H9 (cell line): Measurements from ENCODE around the gene KCNMA1. TPM values are rescaled to one million over a fixed set of nuclear protein-coding genes. Genes with fewer than 3 reads are reported as not detected.

Experiments
- DNase-seq: peaks from one replicate; pipeline ENCODE4 v3.0.0-alpha.2; 2017
- H2AFZ ChIP-seq: one replicate; pipeline ENCODE4 v1.6.1; 2013; ENCODE audit warnings: mild to moderate bottlenecking, low read length, control low read depth, moderate library complexity
- H2AK5ac ChIP-seq: 2 replicates; pipeline ENCODE4 v1.6.1; 2013; ENCODE audit warnings: low read length, control low read depth, mixed read lengths; ENCODE audit not compliant: insufficient read length
- H2BK120ac ChIP-seq: one replicate; pipeline ENCODE4 v1.6.1; 2013; ENCODE audit warnings: low read depth, mild to moderate bottlenecking, low read length, control low read depth, inconsistent platforms; ENCODE audit not compliant: poor library complexity, severe bottlenecking
- H2BK12ac ChIP-seq: 2 replicates; pipeline ENCODE4 v1.6.1; 2013; ENCODE audit warnings: low read length, control low read depth, mixed read lengths, low read depth; ENCODE audit not compliant: insufficient read length
- H2BK15ac ChIP-seq: 2 replicates; pipeline ENCODE4 v1.6.1; 2013; ENCODE audit warnings: low read depth, low read length, control low read depth
- H2BK20ac ChIP-seq: one replicate; pipeline ENCODE4 v1.6.1; 2013; ENCODE audit warnings: low read depth, mild to moderate bottlenecking, low read length, control low read depth, inconsistent platforms; ENCODE audit not compliant: poor library complexity, severe bottlenecking
- H2BK5ac ChIP-seq: 2 replicates; pipeline ENCODE4 v1.6.1; 2013; ENCODE audit warnings: low read length, control low read depth, mixed read lengths; ENCODE audit not compliant: insufficient read length
- H3K14ac ChIP-seq: 2 replicates; pipeline ENCODE4 v1.6.1; 2013; ENCODE audit warnings: low read length, control low read depth; ENCODE audit not compliant: insufficient read depth
- H3K18ac ChIP-seq: 2 replicates; pipeline ENCODE4 v1.6.1; 2013; ENCODE audit warnings: low read depth, mild to moderate bottlenecking, mixed read lengths, low read length, control low read depth; ENCODE audit not compliant: insufficient read length
- H3K23ac ChIP-seq: 2 replicates; pipeline ENCODE4 v1.6.1; 2013; ENCODE audit warnings: low read length, control low read depth, mixed read lengths, low read depth; ENCODE audit not compliant: insufficient read length
- H3K23me2 ChIP-seq: 2 replicates; pipeline ENCODE4 v1.6.1; 2013; ENCODE audit warnings: low read depth, mild to moderate bottlenecking, mixed read lengths, low read length, control low read depth; ENCODE audit not compliant: insufficient read length, poor library complexity, severe bottlenecking
- H3K27ac ChIP-seq: 2 replicates; pipeline ENCODE4 v1.5.1; 2013; ENCODE audit warnings: low read length, control low read depth, mixed read lengths, low read depth; ENCODE audit not compliant: insufficient read length
- H3K27me3 ChIP-seq: 2 replicates; pipeline ENCODE4 v1.6.1; 2013; ENCODE audit warnings: low read length, control low read depth, inconsistent platforms; ENCODE audit not compliant: insufficient read depth
- H3K4ac ChIP-seq: 2 replicates; pipeline ENCODE4 v1.6.1; 2013; ENCODE audit warnings: low read depth, mild to moderate bottlenecking, control low read depth, inconsistent platforms, low read length, moderate library complexity
- H3K4me1 ChIP-seq: 2 replicates; pipeline ENCODE4 v1.6.1; 2013; ENCODE audit warnings: low read length, control low read depth, inconsistent platforms; ENCODE audit not compliant: insufficient read depth
- H3K4me2 ChIP-seq: 2 replicates; pipeline ENCODE4 v1.6.1; 2013; ENCODE audit warnings: low read length, control low read depth, mixed read lengths; ENCODE audit not compliant: insufficient read length, insufficient read depth
- H3K56ac ChIP-seq: 2 replicates; pipeline ENCODE4 v1.6.1; 2013; ENCODE audit warnings: low read depth, mild to moderate bottlenecking, mixed read lengths, low read length, control low read depth; ENCODE audit not compliant: insufficient read length
- H3K79me1 ChIP-seq: 2 replicates; pipeline ENCODE4 v1.6.1; 2013; ENCODE audit warnings: low read depth, mild to moderate bottlenecking, moderate library complexity, low read length, control low read depth, inconsistent platforms; ENCODE audit not compliant: insufficient read depth, poor library complexity, severe bottlenecking
- H3K79me2 ChIP-seq: 2 replicates; pipeline ENCODE4 v1.6.1; 2013; ENCODE audit warnings: low read length, control low read depth, inconsistent platforms; ENCODE audit not compliant: insufficient read depth
- H3K9ac ChIP-seq: 2 replicates; pipeline ENCODE4 v1.6.1; 2013; ENCODE audit warnings: low read length, control low read depth, mixed read lengths; ENCODE audit not compliant: insufficient read length; ENCODE audit errors: extremely low read depth
- H3K9me3 ChIP-seq: one replicate; pipeline ENCODE4 v1.6.1; 2013; ENCODE audit warnings: low read depth, low read length, inconsistent platforms; ENCODE audit not compliant: control insufficient read depth
- H3T11ph ChIP-seq: one replicate; pipeline ENCODE4 v1.6.1; 2013; ENCODE audit warnings: mild to moderate bottlenecking, low read length, control low read depth, inconsistent platforms
- H4K20me1 ChIP-seq: one replicate; pipeline ENCODE4 v1.6.1; 2013; ENCODE audit not compliant: control insufficient read depth, insufficient read length, insufficient read depth
- H4K5ac ChIP-seq: 2 replicates; pipeline ENCODE4 v1.6.1; 2013; ENCODE audit warnings: low read depth, mild to moderate bottlenecking, mixed read lengths, low read length, control low read depth; ENCODE audit not compliant: insufficient read length
- H4K8ac ChIP-seq: replicated peaks from 2 replicates; pipeline ENCODE4 v1.6.1; 2013; ENCODE audit warnings: low read length, control low read depth, mixed read lengths, low read depth; ENCODE audit not compliant: insufficient read length
- H4K91ac ChIP-seq: 2 replicates; pipeline ENCODE4 v1.6.1; 2013; ENCODE audit warnings: low read depth, mild to moderate bottlenecking, moderate library complexity, mixed read lengths, low read length, control low read depth; ENCODE audit not compliant: insufficient read length
- H3K27ac Mint-ChIP-seq, 3 experiments: 2 replicates in 2 of 3; 3 replicates in 1 of 3; pipeline ENCODE4 v1.8.0; 2020 to 2021; ENCODE audit warnings: mixed read lengths in 3 of 3, mild to moderate bottlenecking in 1 of 3, moderate library complexity in 1 of 3
- H3K27me3 Mint-ChIP-seq: 2 replicates; pipeline ENCODE4 v1.8.0; 2021; ENCODE audit warnings: low read depth, mild to moderate bottlenecking, moderate library complexity, mixed read lengths
- H3K36me3 Mint-ChIP-seq, 3 experiments: 2 replicates in 2 of 3; 3 replicates in 1 of 3; pipeline ENCODE4 v1.8.0; 2020 to 2021; ENCODE audit warnings: low read depth in 3 of 3, mixed read lengths in 3 of 3; ENCODE audit not compliant: insufficient read depth in 1 of 3
- H3K4me1 Mint-ChIP-seq, 2 experiments: 2 replicates each; pipeline ENCODE4 v1.8.0; 2020; ENCODE audit warnings: mixed read lengths in 2 of 2
- H3K4me3 Mint-ChIP-seq, 2 experiments: 2 replicates in 1 of 2; 3 replicates in 1 of 2; pipeline ENCODE4 v1.8.0; 2020 to 2021; ENCODE audit warnings: mild to moderate bottlenecking in 2 of 2, mixed read lengths in 2 of 2, moderate library complexity in 1 of 2
- H3K9me3 Mint-ChIP-seq, 2 experiments: 2 replicates in 1 of 2; 3 replicates in 1 of 2; pipeline ENCODE4 v1.8.0; 2020; ENCODE audit warnings: mild to moderate bottlenecking in 2 of 2, mixed read lengths in 2 of 2, moderate library complexity in 1 of 2
- WGBS: extraction: QIAGEN DNeasy Blood & Tissue Kit; methylation state at CpG from one replicate; pipeline ENCODE4 v1.1.7; 2013; ENCODE audit warnings: missing lambda C conversion rate, low lambda C conversion rate, mixed read lengths; ENCODE audit not compliant: insufficient read length; ENCODE audit errors: extremely low coverage; 5-methylcytosine and 5-hydroxymethylcytosine counted together
- total RNA-seq: library from RNA; stranded (reverse); gene quantifications from 2 replicates; pipeline ENCODE4 v1.2.1, GENCODE V29; 2021
- TF ChIP-seq, protein P1 (sequence below): fragments of 200-600 bp; sonication (generic); conservative IDR thresholded peaks from 3 replicates; pipeline ENCODE4 v1.8.0; 2021; ENCODE audit warnings: antibody characterized with exemption, mild to moderate bottlenecking

KCNMA1 gene
- total RNA-seq, 1 experiment from 2014 or later: 2.0 TPM

DNA sequence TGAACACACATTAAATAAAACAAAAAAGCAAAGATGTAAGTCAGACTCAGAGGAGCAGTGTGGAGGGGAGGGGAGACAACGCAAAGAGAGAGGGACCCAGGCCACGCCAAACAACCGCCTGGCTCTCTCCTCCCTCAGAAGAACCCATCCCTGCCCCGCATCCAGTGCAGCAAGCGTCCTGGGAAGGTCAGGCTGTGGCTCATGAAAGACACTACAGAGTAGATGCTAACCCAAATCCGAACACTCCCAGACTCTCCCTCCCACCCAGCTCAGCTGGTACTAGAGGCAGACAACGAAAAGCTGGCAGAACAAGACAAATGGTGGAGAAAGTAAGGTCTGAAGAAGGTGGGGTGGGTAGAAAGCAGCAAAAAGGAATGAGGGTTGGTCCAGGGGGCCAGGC is 39.0 kb downstream of the KCNMA1 start:
- H3K27ac ChIP-seq: no peak overlapping the region
- no peak overlapping the region for H3K4me2 ChIP-seq
- H3K4me1 Mint-ChIP-seq: peaks cover 10 to 12% of the 10 kb centered on the region in 2 experiments
- no peak overlapping the region for H3K4me3 Mint-ChIP-seq
- no peak overlapping the region for H2BK20ac ChIP-seq
- H2AK5ac ChIP-seq: no peak overlapping the region
- no peak overlapping the region for H2BK12ac ChIP-seq
- H3K23ac ChIP-seq: no peak overlapping the region
- no peaks in the 10 kb centered on the region for H3K9me3 ChIP-seq
- no peaks in the 10 kb centered on the region for H3K79me2 ChIP-seq
- no peak overlapping the region for H3K14ac ChIP-seq
- TF ChIP-seq, protein P1, sequence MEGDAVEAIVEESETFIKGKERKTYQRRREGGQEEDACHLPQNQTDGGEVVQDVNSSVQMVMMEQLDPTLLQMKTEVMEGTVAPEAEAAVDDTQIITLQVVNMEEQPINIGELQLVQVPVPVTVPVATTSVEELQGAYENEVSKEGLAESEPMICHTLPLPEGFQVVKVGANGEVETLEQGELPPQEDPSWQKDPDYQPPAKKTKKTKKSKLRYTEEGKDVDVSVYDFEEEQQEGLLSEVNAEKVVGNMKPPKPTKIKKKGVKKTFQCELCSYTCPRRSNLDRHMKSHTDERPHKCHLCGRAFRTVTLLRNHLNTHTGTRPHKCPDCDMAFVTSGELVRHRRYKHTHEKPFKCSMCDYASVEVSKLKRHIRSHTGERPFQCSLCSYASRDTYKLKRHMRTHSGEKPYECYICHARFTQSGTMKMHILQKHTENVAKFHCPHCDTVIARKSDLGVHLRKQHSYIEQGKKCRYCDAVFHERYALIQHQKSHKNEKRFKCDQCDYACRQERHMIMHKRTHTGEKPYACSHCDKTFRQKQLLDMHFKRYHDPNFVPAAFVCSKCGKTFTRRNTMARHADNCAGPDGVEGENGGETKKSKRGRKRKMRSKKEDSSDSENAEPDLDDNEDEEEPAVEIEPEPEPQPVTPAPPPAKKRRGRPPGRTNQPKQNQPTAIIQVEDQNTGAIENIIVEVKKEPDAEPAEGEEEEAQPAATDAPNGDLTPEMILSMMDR: no peak
- H3K27me3 ChIP-seq: no peaks in the 10 kb centered on the region
- H3K36me3 Mint-ChIP-seq: no peaks in the 10 kb centered on the region
- H4K5ac ChIP-seq: no peak overlapping the region
- no peak overlapping the region for H3K18ac ChIP-seq
- H3K79me1 ChIP-seq: no peaks in the 10 kb centered on the region
- H3K27me3 Mint-ChIP-seq: peaks cover 3% of the 10 kb centered on the region
- H3K4me1 ChIP-seq: peaks cover 7% of the 10 kb centered on the region
- H4K91ac ChIP-seq: no peak overlapping the region
- H2BK15ac ChIP-seq: no peak overlapping the region
- H4K20me1 ChIP-seq: no peaks in the 10 kb centered on the region
- no peak overlapping the region for H3T11ph ChIP-seq
- H3K23me2 ChIP-seq: no peaks in the 10 kb centered on the region
- no peak overlapping the region for H3K56ac ChIP-seq
- H3K9me3 Mint-ChIP-seq: no peaks in the 10 kb centered on the region
- H2AFZ ChIP-seq: no peak overlapping the region
- no peak for DNase-seq
- no CpG with 5 or more reads among the region's 7 CpGs for WGBS
- no peak overlapping the region for H4K8ac ChIP-seq
- peak overlapping the region in 1 of 3 experiments; percentile 34; a peak in 2 of 7 replicates for H3K27ac Mint-ChIP-seq
- H3K4ac ChIP-seq: no peak overlapping the region
- H2BK120ac ChIP-seq: no peak overlapping the region
- H3K9ac ChIP-seq: no peak overlapping the region
- no peak overlapping the region for H2BK5ac ChIP-seq
